GM06990 (cell line): ENCODE measurements around the gene RAB11FIP3.

Source experiments
- DNase-seq: peaks from one replicate; pipeline ENCODE4 v3.0.0-alpha.2; 2011; ENCODE audit not compliant: insufficient read length; ENCODE audit errors: extremely low read depth
- H3K27me3 ChIP-seq: replicated peaks from 2 replicates; pipeline ENCODE4 v1.6.0; 2011; ENCODE audit warnings: low read length; ENCODE audit not compliant: control insufficient read depth, insufficient read depth
- H3K36me3 ChIP-seq: 2 replicates; pipeline ENCODE4 v1.5.1; 2011; ENCODE audit warnings: low read length; ENCODE audit not compliant: control insufficient read depth, insufficient read depth
- H3K4me3 ChIP-seq: replicated peaks from 2 replicates; pipeline ENCODE4 v1.5.1; 2011; ENCODE audit warnings: low read depth, mild to moderate bottlenecking, control low read depth, low read length
- TF ChIP-seq, protein P1 (sequence below): IDR thresholded peaks from 2 replicates; pipeline ENCODE4 v1.5.1; 2011; ENCODE audit warnings: low read length, control low read depth, mild to moderate bottlenecking, inconsistent platforms; ENCODE audit not compliant: insufficient read depth, poor library complexity, severe bottlenecking

RAB11FIP3 gene

DNA sequence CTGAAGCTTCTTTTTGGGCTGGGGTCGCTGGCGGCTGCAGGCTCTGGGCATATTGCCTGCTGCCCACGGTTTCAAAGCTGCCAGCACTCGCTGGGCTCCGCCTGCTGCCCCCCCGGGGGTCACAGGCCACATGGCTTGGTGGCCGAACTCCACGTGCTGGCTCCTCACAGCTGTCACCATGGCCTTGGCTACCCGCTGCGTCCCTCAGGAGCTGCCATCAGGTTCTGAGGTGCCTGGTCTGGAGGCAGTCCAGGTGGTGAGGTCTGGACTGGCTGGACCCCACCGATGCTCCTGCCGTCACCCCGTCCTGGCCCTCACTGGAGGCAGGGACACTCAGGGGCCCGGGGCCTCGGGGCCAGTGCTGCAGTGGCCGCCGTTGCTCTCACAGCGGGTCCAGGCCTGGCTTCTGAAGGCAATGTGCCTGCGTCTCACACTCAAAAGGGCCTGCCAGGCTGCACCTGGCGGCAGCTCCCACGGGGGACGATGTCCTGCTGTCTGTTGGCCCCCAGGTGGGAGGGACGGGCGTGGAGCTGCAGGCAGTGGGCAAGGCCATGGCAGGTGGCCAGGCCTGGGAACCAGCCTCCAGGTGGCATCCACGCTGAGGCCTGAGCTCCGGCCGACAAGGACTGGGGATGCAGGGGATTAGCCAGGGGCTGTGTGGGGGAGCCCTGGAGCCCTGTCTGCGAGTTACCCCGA is 115.3 kb downstream of the RAB11FIP3 start:
- TF ChIP-seq, protein P1, sequence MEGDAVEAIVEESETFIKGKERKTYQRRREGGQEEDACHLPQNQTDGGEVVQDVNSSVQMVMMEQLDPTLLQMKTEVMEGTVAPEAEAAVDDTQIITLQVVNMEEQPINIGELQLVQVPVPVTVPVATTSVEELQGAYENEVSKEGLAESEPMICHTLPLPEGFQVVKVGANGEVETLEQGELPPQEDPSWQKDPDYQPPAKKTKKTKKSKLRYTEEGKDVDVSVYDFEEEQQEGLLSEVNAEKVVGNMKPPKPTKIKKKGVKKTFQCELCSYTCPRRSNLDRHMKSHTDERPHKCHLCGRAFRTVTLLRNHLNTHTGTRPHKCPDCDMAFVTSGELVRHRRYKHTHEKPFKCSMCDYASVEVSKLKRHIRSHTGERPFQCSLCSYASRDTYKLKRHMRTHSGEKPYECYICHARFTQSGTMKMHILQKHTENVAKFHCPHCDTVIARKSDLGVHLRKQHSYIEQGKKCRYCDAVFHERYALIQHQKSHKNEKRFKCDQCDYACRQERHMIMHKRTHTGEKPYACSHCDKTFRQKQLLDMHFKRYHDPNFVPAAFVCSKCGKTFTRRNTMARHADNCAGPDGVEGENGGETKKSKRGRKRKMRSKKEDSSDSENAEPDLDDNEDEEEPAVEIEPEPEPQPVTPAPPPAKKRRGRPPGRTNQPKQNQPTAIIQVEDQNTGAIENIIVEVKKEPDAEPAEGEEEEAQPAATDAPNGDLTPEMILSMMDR, result no peak
- no peaks in the 10 kb centered on the region for H3K27me3 ChIP-seq
- DNase-seq, result no peak
- peaks cover 8% of the 10 kb centered on the region for H3K36me3 ChIP-seq
- H3K4me3 ChIP-seq, result no peak overlapping the region

DNA sequence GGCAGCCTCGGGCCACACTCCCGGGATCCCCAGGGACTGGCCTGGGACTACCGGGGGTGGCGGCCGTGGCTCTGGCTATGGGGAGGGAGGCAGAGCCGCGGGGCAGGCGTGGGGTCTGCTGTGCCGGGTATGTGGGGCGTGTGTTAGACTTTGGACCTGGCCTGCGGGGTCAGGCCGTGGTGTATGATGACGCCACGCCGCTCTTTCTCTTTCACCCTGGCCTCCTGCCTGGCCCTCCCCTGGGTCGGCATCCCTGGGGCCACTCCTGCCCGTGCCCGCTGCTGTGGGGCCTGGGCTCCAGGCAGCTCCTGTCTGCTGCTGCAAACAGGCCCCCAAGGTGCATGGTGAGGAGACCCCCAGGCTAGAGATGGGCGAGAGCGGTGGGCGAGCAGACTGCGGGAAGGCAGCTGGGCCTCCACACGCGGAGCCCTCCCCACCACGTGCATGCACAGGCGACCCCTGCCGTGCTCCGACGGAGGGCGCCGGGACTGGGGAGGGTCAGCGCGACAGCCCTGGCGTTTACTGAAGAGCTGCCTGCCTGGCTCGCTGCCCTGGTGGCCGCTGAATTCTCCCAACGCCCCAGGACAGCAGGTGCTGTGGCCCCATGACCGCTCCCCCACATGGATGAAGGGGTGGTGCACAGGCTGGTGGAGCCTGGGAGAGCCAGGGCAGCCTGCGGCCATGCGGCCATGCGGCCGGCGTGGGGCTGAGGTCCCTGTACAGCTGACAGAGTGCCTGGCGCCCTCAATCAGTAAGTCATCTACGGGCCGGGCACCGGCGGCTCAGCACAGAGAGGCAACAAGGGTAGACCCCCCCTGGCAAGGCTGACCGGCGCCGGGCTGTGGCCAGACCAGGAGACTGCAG is 118.1 kb downstream of the RAB11FIP3 start:
- TF ChIP-seq, protein P1, result no peak
- no peak overlapping the region for H3K4me3 ChIP-seq
- H3K36me3 ChIP-seq, result peaks cover 3% of the 10 kb centered on the region
- no peaks in the 10 kb centered on the region for H3K27me3 ChIP-seq
- no peak for DNase-seq

DNA sequence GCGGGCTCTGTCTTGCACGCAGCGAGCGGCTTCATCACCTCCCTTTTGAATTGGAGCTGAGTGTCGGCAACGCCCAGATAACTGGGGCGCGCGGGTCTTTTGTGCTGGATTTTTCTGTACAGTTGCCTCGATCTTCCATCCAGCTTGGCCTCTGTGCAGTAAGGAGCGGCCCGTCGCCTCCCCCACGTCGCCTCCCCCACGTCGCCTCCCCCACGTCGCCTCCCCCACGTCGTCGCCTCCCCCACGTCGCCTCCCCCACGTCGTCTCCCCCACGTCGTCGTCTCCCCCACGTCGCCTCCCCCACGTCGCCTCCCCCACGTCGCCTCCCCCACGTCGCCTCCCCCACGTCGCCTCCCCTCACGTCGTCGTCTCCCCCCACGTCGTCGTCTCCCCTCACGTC is 119.1 kb downstream of the RAB11FIP3 start:
- peaks cover 3% of the 10 kb centered on the region for H3K36me3 ChIP-seq
- no peak overlapping the region for H3K4me3 ChIP-seq
- no peak for DNase-seq
- no peaks in the 10 kb centered on the region for H3K27me3 ChIP-seq
- TF ChIP-seq, protein P1, result no peak

GRCh38 chr16:546909-547770 is 121.7 kb downstream of the RAB11FIP3 start:
- DNase-seq, result peak; percentile 84
- Histone ChIP-seq H3K36me3 (peaks cover 10% of the 10 kb centered on the region), H3K4me3 (no peak overlapping the region)

DNA sequence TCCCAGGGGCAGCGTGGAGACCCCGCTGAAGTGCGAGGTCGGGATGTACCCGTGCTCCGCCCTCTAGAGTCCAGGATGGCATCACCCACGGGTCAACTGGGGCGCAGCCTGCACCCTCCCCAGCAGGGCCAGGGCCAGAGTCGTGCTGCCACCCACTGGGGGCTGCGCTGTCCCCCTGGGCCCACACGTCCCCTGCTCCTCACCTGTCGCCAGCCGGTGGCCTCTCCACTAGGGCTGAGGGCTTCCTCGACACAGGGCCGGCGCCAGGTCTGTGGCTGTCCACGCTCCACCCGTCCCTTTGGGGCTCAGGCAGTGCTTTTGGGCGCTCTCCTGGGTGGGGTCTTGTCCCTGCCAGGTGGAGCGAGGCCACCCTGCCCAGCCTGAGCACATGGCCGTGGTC is 123.1 kb downstream of the RAB11FIP3 start:
- TF ChIP-seq, protein P1, result no peak
- Histone ChIP-seq H3K27me3 (no peaks in the 10 kb centered on the region), H3K36me3 (peaks cover 13% of the 10 kb centered on the region), H3K4me3 (no peak overlapping the region)
- DNase-seq, result no peak

More at GRCh38 chr16:546909-547770, 121.7 kb downstream of the RAB11FIP3 start:
- H3K27me3 ChIP-seq, result no peaks in the 10 kb centered on the region
- TF ChIP-seq, protein P1, result peak; percentile 67
